ENCODE results near the gene RXRG.

The RXRG gene

DNA sequence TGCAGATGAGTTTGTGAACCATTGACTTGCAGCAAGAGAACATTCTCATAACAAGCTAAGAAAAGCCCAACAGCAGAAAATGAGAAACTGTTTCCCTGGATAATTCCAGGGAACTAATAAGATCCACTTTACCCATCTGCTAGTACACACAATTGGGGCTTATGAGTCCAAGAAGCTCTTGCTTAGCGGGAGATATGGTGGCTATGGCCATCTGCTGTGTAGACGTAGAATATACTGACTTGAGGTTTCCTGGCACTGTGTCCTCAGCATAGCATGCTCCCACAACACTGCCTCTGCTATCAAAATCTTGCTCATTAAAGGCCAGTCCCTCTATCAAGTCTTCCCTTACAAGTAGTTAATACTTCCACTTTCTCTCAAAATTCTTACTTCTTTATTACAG, 6.8 kb upstream of the RXRG start:
- no peak for DNase-seq (ENCODE audit: low spot score)

- DNase-seq (ENCODE audit: low spot score) = no peak
Observed at GRCh38 chr1:165449131-165449530, 4.2 kb upstream of the RXRG start.

DNA sequence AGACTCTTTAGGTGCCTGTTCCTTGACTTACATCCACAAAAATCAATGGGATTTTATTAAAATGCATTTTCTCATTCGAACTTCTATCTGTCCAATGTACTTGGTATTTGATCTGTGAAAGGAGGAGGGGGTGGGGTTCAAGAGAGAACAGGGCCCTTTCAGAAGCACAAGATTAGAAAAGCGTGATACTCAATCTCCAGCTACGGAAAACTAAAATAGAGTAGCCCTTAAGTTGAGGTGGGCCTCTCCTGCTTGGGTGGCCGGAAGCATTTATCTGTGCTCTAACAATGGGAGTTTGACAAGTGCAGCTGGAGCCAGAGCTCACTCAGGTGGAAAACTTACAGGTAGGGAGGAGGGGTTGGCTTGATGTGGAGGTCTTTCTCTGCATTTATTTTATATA, 462 bp upstream of the RXRG start:
- no peak for DNase-seq (ENCODE audit: low spot score)

- no peak for DNase-seq (ENCODE audit: low spot score)
Observed at GRCh38 chr1:165443539-165444311, 1.2 kb downstream of the RXRG start.

- DNase-seq (ENCODE audit: low spot score) = no peak
Observed at GRCh38 chr1:165442653-165443052, 2.3 kb downstream of the RXRG start.

DNA sequence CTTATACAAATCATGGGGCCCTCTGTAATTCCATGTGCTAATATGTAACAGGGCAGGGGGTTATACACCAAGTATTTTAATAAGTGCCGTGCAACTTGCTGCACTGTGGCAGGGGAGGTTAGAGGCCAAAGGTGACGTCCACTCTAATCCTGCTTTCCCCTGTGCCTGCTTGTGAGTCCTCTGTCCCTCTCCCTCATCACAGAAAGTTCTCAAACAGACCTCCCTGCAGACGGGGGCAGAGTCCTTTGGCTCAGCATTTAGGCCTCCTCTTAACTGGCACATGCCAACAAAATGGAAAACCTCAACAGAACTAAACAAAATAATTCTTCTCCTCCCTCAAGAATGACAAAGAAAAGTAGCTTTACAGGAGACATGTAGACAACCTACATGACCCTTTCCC, 2.9 kb downstream of the RXRG start:
- no peak for DNase-seq (ENCODE audit: low spot score)

- no peak for DNase-seq (ENCODE audit: low spot score)
Observed at GRCh38 chr1:165441166-165441880, 3.6 kb downstream of the RXRG start.

GRCh38 chr1:165439330-165439729, 5.6 kb downstream of the RXRG start:
- DNase-seq (ENCODE audit: low spot score) = no peak

GRCh38 chr1:165436994-165437393, 7.9 kb downstream of the RXRG start:
- no peak for DNase-seq (ENCODE audit: low spot score)

- DNase-seq (ENCODE audit: low spot score) = no peak
Observed at GRCh38 chr1:165435801-165436200, 9.1 kb downstream of the RXRG start.

GRCh38 chr1:165434281-165434680, 10.6 kb downstream of the RXRG start:
- DNase-seq (ENCODE audit: low spot score) = no peak

DNA sequence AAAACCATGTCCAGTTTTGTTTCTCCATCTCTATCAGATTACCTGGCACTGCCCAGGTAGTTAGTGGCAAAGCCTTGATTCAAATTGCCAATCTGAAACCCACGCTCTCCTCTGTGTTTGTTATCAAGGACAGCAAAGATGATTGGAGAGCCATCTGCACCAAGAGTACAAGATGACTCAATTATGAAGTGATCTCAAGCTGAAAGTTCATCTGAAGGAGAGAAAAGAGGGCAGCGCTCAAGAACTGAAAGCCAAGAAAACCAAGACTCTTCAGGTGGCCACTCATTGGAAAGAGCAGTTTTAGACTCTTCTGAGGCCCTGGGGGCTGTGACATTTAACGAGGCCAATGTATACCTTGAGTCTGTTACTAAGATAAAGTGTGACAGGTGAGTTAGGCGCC, 13.8 kb downstream of the RXRG start:
- DNase-seq (ENCODE audit: low spot score) = no peak

DNA sequence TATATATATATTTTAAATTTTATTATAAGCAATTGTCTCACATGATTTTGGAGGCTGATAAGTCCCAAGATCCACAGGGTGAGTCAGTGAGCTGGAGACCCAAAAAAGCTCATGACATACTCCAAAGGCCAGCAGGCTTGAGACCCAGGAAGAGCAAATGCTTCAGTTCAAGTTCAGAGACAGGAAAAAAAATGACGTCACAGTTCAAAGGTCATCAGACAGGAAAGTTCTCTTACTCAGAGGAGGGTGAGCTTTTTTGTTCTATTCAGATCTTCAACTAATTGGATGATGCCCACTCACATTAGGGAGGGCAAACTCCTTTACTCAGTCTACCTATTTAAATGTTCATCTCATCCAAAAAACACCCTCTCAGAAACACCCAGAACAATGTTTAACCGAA, 18.2 kb downstream of the RXRG start:
- DNase-seq (ENCODE audit: low spot score) = no peak

- DNase-seq (ENCODE audit: low spot score) = no peak
Observed at GRCh38 chr1:165425621-165426020, 19.3 kb downstream of the RXRG start.

GRCh38 chr1:165424454-165425216, 20.3 kb downstream of the RXRG start:
- no peak for DNase-seq (ENCODE audit: low spot score)

GRCh38 chr1:165423136-165423535, 21.8 kb downstream of the RXRG start:
- DNase-seq (ENCODE audit: low spot score) = no peak

- no peak for DNase-seq (ENCODE audit: low spot score)
Observed at GRCh38 chr1:165420655-165421054, 24.3 kb downstream of the RXRG start.

DNA sequence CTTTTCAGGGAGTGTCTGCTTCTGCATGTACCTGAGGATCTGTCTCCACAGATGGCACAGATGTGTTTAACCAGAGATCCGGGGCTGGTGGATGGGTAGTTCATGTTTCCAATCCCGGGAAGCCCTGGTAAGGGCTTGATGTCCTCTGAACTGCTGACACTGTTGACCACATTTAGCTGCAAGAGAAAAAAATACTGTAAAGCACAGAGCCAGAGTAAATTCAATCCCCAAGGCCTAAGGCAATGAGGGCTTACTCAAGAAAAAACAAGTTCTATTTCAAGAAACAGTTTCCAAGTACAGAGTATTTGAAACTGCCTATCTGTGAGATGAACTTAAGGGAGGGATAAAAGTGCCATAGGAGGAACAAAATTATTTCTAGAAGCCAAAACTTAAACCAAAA, 25.1 kb downstream of the RXRG start:
- no peak for DNase-seq (ENCODE audit: low spot score)

GRCh38 chr1:165418195-165418594, 26.7 kb downstream of the RXRG start:
- DNase-seq (ENCODE audit: low spot score) = no peak

DNA sequence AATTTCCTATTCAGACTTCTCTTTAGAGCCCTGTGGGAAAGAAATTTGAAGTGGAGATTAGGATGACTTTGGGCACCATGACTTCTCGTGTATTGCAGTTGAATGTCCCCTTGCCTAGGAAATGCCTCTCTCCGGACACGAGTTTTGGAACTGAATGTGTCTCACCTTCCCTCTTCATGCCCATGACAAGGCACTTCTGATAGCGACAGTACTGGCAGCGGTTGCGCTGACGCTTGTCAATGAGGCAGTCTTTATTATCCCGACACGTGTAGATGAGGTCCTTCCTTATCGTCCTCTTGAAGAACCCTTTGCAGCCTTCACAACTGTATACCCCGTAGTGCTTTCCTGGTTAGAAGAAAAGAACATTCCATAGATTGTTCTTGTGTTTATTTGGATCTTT, 28.1 kb downstream of the RXRG start:
- no peak for DNase-seq (ENCODE audit: low spot score)

DNA sequence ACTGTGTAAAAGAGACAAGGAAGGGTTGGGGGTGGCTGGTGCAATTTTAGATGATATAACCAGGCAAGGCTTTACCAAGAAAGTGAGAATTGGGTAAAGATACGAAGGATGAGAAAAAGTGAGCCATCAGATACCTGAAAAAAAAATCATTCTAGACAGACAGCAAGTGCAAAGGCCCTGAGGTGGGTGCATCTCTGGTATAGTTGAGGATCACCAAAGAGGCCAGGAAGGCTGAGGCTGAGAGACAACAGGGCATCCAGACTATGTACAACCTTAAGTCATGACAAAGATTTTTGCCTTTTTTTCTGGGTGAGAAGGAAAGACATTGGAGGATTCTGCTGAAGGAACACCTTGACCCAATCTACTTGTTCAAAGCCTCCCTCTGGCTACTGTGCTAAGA, 29.9 kb downstream of the RXRG start:
- DNase-seq (ENCODE audit: low spot score) = no peak

DNA sequence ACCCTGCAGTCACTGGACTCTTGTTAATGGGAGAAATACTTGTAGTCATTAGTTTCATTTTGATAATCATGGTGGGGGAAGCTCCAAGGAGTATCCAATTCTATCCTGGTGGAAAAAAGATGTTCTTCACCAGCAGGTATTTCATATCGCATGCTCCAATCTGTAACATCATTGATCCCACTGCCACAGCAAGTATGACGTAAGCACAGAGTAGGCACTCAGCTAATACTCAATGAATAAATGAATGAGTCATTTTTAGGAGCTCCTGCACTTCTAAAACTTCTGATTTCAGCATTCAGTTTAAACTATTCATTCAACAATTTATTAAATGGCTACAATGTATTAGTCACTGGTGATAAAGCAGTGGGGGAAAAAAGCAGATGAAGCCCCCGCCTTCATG, 30.3 kb downstream of the RXRG start:
- DNase-seq (ENCODE audit: low spot score) = no peak

- no peak for DNase-seq (ENCODE audit: low spot score)
Observed at GRCh38 chr1:165411396-165411795, 33.5 kb downstream of the RXRG start.
